Esophagus muscularis mucosa (tissue), 4 donors: Measurements from ENCODE around the gene RNLS. TPM values are rescaled to one million over a fixed set of nuclear protein-coding genes. Genes with fewer than 3 reads are reported as not detected.

Experiments
- DNase-seq: peaks from one replicate; pipeline ENCODE4 v3.0.0-alpha.2; 2017; ENCODE audit errors: extremely low spot score
- H3K27ac ChIP-seq, 4 donors: fragments of 200-600 bp; sonication (generic); replicated peaks in 1 of 4; 1 replicate in 3 of 4; 2 replicates in 1 of 4; pipeline ENCODE4 v1.5.1; 2016 to 2019; ENCODE audit warnings: mild to moderate bottlenecking in 1 of 4
- H3K27me3 ChIP-seq, 4 donors: fragments of 200-600 bp; sonication (generic); one replicate each; pipeline versions ENCODE4 v1.5.1 to v1.6.0; 2016 to 2019
- H3K36me3 ChIP-seq, 4 donors: fragments of 200-600 bp; sonication (generic); one replicate each; pipeline ENCODE4 v1.5.1; 2016 to 2019
- H3K4me1 ChIP-seq, 4 donors: fragments of 200-600 bp; sonication (generic); one replicate each; pipeline ENCODE4 v1.5.1; 2016 to 2019
- H3K4me3 ChIP-seq, 4 donors: fragments of 200-600 bp; sonication (generic); 1 replicate in 2 of 4; 2 replicates in 2 of 4; pipeline ENCODE4 v1.5.1; 2016 to 2019; ENCODE audit warnings: mild to moderate bottlenecking in 4 of 4, moderate library complexity in 1 of 4
- H3K9me3 ChIP-seq, 4 donors: fragments of 200-600 bp; sonication (generic); 1 replicate in 3 of 4; 2 replicates in 1 of 4; pipeline ENCODE4 v1.5.1; 2016 to 2019
- CTCF ChIP-seq, 3 experiments: fragments of 200-600 bp in 2 of 3; fragments of 450-650 bp in 1 of 3; sonication (generic) in 2 of 3; IDR thresholded peaks; one replicate each; pipeline ENCODE4 v1.5.1; 2017 to 2019; ENCODE audit warnings: antibody characterized with exemption in 3 of 3, mild to moderate bottlenecking in 2 of 3, moderate library complexity in 1 of 3
- EP300 ChIP-seq: sonication (generic); formaldehyde crosslinking; IDR thresholded peaks from one replicate; pipeline ENCODE4 v1.6.1; 2017; ENCODE audit warnings: antibody characterized with exemption
- POLR2A ChIP-seq: fragments of 450-650 bp; IDR thresholded peaks from one replicate; pipeline ENCODE4 v1.6.1; 2017; ENCODE audit warnings: antibody characterized with exemption, moderate library complexity, mild to moderate bottlenecking, low read depth
- POLR2AphosphoS5 ChIP-seq, 2 donors: sonication (generic); formaldehyde crosslinking; IDR thresholded peaks; one replicate each; pipeline ENCODE4 v1.6.1; 2017; ENCODE audit warnings: antibody characterized with exemption in 2 of 2
- WGBS: methylation state at CpG from one replicate; pipeline ENCODE4 v1.1.5; 2018; 5-methylcytosine and 5-hydroxymethylcytosine counted together
- intact Hi-C: fragments of 100-400 bp; cut with DNase I; formaldehyde crosslinking; loops from one replicate; pipeline ENCODE4 v1.15.1; 2023
- total RNA-seq, 4 donors: library from RNA; depleted of rRNA; stranded (reverse); fragments of >200 nt; gene quantifications; one replicate each; pipeline versions ENCODE4 v1.1.0 to v1.2.1, GENCODE V29; 2016

RNLS gene
- total RNA-seq, 4 donors from 2014 or later = 6.7 to 12.9 (median 10.9) TPM

- DNase-seq = no peak
- Histone ChIP-seq H3K4me1 (peaks cover 0 to 5% (median 2%) of the 10 kb centered on the region in 4 donors), H3K27me3 (no peaks in the 10 kb centered on the region), H3K27ac (no peak overlapping the region), H3K9me3 (no peaks in the 10 kb centered on the region), H3K36me3 (no peaks in the 10 kb centered on the region), H3K4me3 (no peak overlapping the region)
- TF ChIP-seq EP300 = no peak
- no peak for TF ChIP-seq CTCF (IDR thresholded peaks at IDR 0.05)
- TF ChIP-seq POLR2AphosphoS5 (IDR thresholded peaks at IDR 0.05) = no peak
- TF ChIP-seq POLR2A = no peak
- intact Hi-C loops = no loop called here
- 44% methylated on average over 1 of the region's 1 CpG for WGBS
Measured at GRCh38 chr10:88428442-88428841, 154.7 kb downstream of the RNLS start.

- H3K36me3 ChIP-seq = no peaks in the 10 kb centered on the region
- no peak overlapping the region for H3K27ac ChIP-seq
- no peak overlapping the region for H3K4me3 ChIP-seq
- intact Hi-C loops = no loop called here
- no peak for TF ChIP-seq CTCF (IDR thresholded peaks at IDR 0.05)
- TF ChIP-seq POLR2AphosphoS5 (IDR thresholded peaks at IDR 0.05) = no peak
- no peak for TF ChIP-seq POLR2A
- TF ChIP-seq EP300 = no peak
- H3K27me3 ChIP-seq = no peaks in the 10 kb centered on the region
- H3K9me3 ChIP-seq = no peaks in the 10 kb centered on the region
- peaks cover 0 to 5% (median 2%) of the 10 kb centered on the region in 4 donors for H3K4me1 ChIP-seq
- DNase-seq = no peak
- WGBS = 91% methylated on average over 2 of the region's 2 CpGs
Measured at GRCh38 chr10:88427024-88427423, 156.1 kb downstream of the RNLS start.

GRCh38 chr10:88424881-88425280, 158.2 kb downstream of the RNLS start:
- H3K27me3 ChIP-seq = no peaks in the 10 kb centered on the region
- intact Hi-C loops = no loop called here
- DNase-seq = no peak
- H3K36me3 ChIP-seq = no peaks in the 10 kb centered on the region
- no peak for TF ChIP-seq CTCF (IDR thresholded peaks at IDR 0.05)
- TF ChIP-seq POLR2AphosphoS5 (IDR thresholded peaks at IDR 0.05) = no peak
- TF ChIP-seq POLR2A = no peak
- no peak for TF ChIP-seq EP300
- H3K4me1 ChIP-seq = peaks cover 0 to 5% (median 2%) of the 10 kb centered on the region in 4 donors
- H3K4me3 ChIP-seq = no peak overlapping the region
- no peaks in the 10 kb centered on the region for H3K9me3 ChIP-seq
- WGBS = 51% methylated on average over 5 of the region's 5 CpGs
- no peak overlapping the region for H3K27ac ChIP-seq

- Histone ChIP-seq H3K27me3 (no peaks in the 10 kb centered on the region), H3K4me3 (no peak overlapping the region), H3K27ac (no peak overlapping the region), H3K36me3 (no peaks in the 10 kb centered on the region), H3K9me3 (no peaks in the 10 kb centered on the region), H3K4me1 (peaks cover 0 to 5% (median under 1%) of the 10 kb centered on the region in 4 donors)
- TF ChIP-seq CTCF (IDR thresholded peaks at IDR 0.05) = no peak
- no peak for TF ChIP-seq POLR2AphosphoS5 (IDR thresholded peaks at IDR 0.05)
- intact Hi-C loops = no loop called here
- DNase-seq = no peak
Measured at GRCh38 chr10:88423732-88424131, 159.4 kb downstream of the RNLS start.

- DNase-seq = no peak
- Histone ChIP-seq H3K9me3 (no peaks in the 10 kb centered on the region), H3K4me3 (no peak overlapping the region), H3K4me1 (peaks cover 0 to 8% (median 1%) of the 10 kb centered on the region in 4 donors), H3K36me3 (no peaks in the 10 kb centered on the region), H3K27me3 (no peaks in the 10 kb centered on the region), H3K27ac (no peak overlapping the region)
- no peak for TF ChIP-seq POLR2AphosphoS5 (IDR thresholded peaks at IDR 0.05)
- intact Hi-C loops = no loop called here
- 92% methylated on average over 4 of the region's 4 CpGs for whole genome bisulfite sequencing
Measured at GRCh38 chr10:88421590-88421989, 161.5 kb downstream of the RNLS start.
